H9 (cell line): ENCODE measurements around the gene GRB10. TPM values are rescaled to one million over a fixed set of nuclear protein-coding genes. Genes with fewer than 3 reads are reported as not detected.
A peak's percentile ranks its signal among the peaks of the same experiment; 100 is the strongest.

Source experiments
- DNase-seq: peaks from one replicate; pipeline ENCODE4 v3.0.0-alpha.2; 2017
- H2AFZ ChIP-seq: one replicate; pipeline ENCODE4 v1.6.1; 2013; ENCODE audit warnings: mild to moderate bottlenecking, low read length, control low read depth, moderate library complexity
- H2AK5ac ChIP-seq: 2 replicates; pipeline ENCODE4 v1.6.1; 2013; ENCODE audit warnings: low read length, control low read depth, mixed read lengths; ENCODE audit not compliant: insufficient read length
- H2BK120ac ChIP-seq: one replicate; pipeline ENCODE4 v1.6.1; 2013; ENCODE audit warnings: low read depth, mild to moderate bottlenecking, low read length, control low read depth, inconsistent platforms; ENCODE audit not compliant: poor library complexity, severe bottlenecking
- H2BK12ac ChIP-seq: 2 replicates; pipeline ENCODE4 v1.6.1; 2013; ENCODE audit warnings: low read length, control low read depth, mixed read lengths, low read depth; ENCODE audit not compliant: insufficient read length
- H2BK15ac ChIP-seq: 2 replicates; pipeline ENCODE4 v1.6.1; 2013; ENCODE audit warnings: low read depth, low read length, control low read depth
- H2BK20ac ChIP-seq: one replicate; pipeline ENCODE4 v1.6.1; 2013; ENCODE audit warnings: low read depth, mild to moderate bottlenecking, low read length, control low read depth, inconsistent platforms; ENCODE audit not compliant: poor library complexity, severe bottlenecking
- H2BK5ac ChIP-seq: 2 replicates; pipeline ENCODE4 v1.6.1; 2013; ENCODE audit warnings: low read length, control low read depth, mixed read lengths; ENCODE audit not compliant: insufficient read length
- H3K14ac ChIP-seq: 2 replicates; pipeline ENCODE4 v1.6.1; 2013; ENCODE audit warnings: low read length, control low read depth; ENCODE audit not compliant: insufficient read depth
- H3K18ac ChIP-seq: 2 replicates; pipeline ENCODE4 v1.6.1; 2013; ENCODE audit warnings: low read depth, mild to moderate bottlenecking, mixed read lengths, low read length, control low read depth; ENCODE audit not compliant: insufficient read length
- H3K23ac ChIP-seq: 2 replicates; pipeline ENCODE4 v1.6.1; 2013; ENCODE audit warnings: low read length, control low read depth, mixed read lengths, low read depth; ENCODE audit not compliant: insufficient read length
- H3K23me2 ChIP-seq: 2 replicates; pipeline ENCODE4 v1.6.1; 2013; ENCODE audit warnings: low read depth, mild to moderate bottlenecking, mixed read lengths, low read length, control low read depth; ENCODE audit not compliant: insufficient read length, poor library complexity, severe bottlenecking
- H3K27ac ChIP-seq: 2 replicates; pipeline ENCODE4 v1.5.1; 2013; ENCODE audit warnings: low read length, control low read depth, mixed read lengths, low read depth; ENCODE audit not compliant: insufficient read length
- H3K27me3 ChIP-seq: 2 replicates; pipeline ENCODE4 v1.6.1; 2013; ENCODE audit warnings: low read length, control low read depth, inconsistent platforms; ENCODE audit not compliant: insufficient read depth
- H3K4ac ChIP-seq: 2 replicates; pipeline ENCODE4 v1.6.1; 2013; ENCODE audit warnings: low read depth, mild to moderate bottlenecking, control low read depth, inconsistent platforms, low read length, moderate library complexity
- H3K4me1 ChIP-seq: 2 replicates; pipeline ENCODE4 v1.6.1; 2013; ENCODE audit warnings: low read length, control low read depth, inconsistent platforms; ENCODE audit not compliant: insufficient read depth
- H3K4me2 ChIP-seq: 2 replicates; pipeline ENCODE4 v1.6.1; 2013; ENCODE audit warnings: low read length, control low read depth, mixed read lengths; ENCODE audit not compliant: insufficient read length, insufficient read depth
- H3K56ac ChIP-seq: 2 replicates; pipeline ENCODE4 v1.6.1; 2013; ENCODE audit warnings: low read depth, mild to moderate bottlenecking, mixed read lengths, low read length, control low read depth; ENCODE audit not compliant: insufficient read length
- H3K79me1 ChIP-seq: 2 replicates; pipeline ENCODE4 v1.6.1; 2013; ENCODE audit warnings: low read depth, mild to moderate bottlenecking, moderate library complexity, low read length, control low read depth, inconsistent platforms; ENCODE audit not compliant: insufficient read depth, poor library complexity, severe bottlenecking
- H3K79me2 ChIP-seq: 2 replicates; pipeline ENCODE4 v1.6.1; 2013; ENCODE audit warnings: low read length, control low read depth, inconsistent platforms; ENCODE audit not compliant: insufficient read depth
- H3K9ac ChIP-seq: 2 replicates; pipeline ENCODE4 v1.6.1; 2013; ENCODE audit warnings: low read length, control low read depth, mixed read lengths; ENCODE audit not compliant: insufficient read length; ENCODE audit errors: extremely low read depth
- H3K9me3 ChIP-seq: one replicate; pipeline ENCODE4 v1.6.1; 2013; ENCODE audit warnings: low read depth, low read length, inconsistent platforms; ENCODE audit not compliant: control insufficient read depth
- H3T11ph ChIP-seq: one replicate; pipeline ENCODE4 v1.6.1; 2013; ENCODE audit warnings: mild to moderate bottlenecking, low read length, control low read depth, inconsistent platforms
- H4K20me1 ChIP-seq: one replicate; pipeline ENCODE4 v1.6.1; 2013; ENCODE audit not compliant: control insufficient read depth, insufficient read length, insufficient read depth
- H4K5ac ChIP-seq: 2 replicates; pipeline ENCODE4 v1.6.1; 2013; ENCODE audit warnings: low read depth, mild to moderate bottlenecking, mixed read lengths, low read length, control low read depth; ENCODE audit not compliant: insufficient read length
- H4K8ac ChIP-seq: replicated peaks from 2 replicates; pipeline ENCODE4 v1.6.1; 2013; ENCODE audit warnings: low read length, control low read depth, mixed read lengths, low read depth; ENCODE audit not compliant: insufficient read length
- H4K91ac ChIP-seq: 2 replicates; pipeline ENCODE4 v1.6.1; 2013; ENCODE audit warnings: low read depth, mild to moderate bottlenecking, moderate library complexity, mixed read lengths, low read length, control low read depth; ENCODE audit not compliant: insufficient read length
- H3K27ac Mint-ChIP-seq, 3 experiments: 2 replicates in 2 of 3; 3 replicates in 1 of 3; pipeline ENCODE4 v1.8.0; 2020 to 2021; ENCODE audit warnings: mixed read lengths in 3 of 3, mild to moderate bottlenecking in 1 of 3, moderate library complexity in 1 of 3
- H3K27me3 Mint-ChIP-seq: 2 replicates; pipeline ENCODE4 v1.8.0; 2021; ENCODE audit warnings: low read depth, mild to moderate bottlenecking, moderate library complexity, mixed read lengths
- H3K36me3 Mint-ChIP-seq, 3 experiments: 2 replicates in 2 of 3; 3 replicates in 1 of 3; pipeline ENCODE4 v1.8.0; 2020 to 2021; ENCODE audit warnings: low read depth in 3 of 3, mixed read lengths in 3 of 3; ENCODE audit not compliant: insufficient read depth in 1 of 3
- H3K4me1 Mint-ChIP-seq, 2 experiments: 2 replicates each; pipeline ENCODE4 v1.8.0; 2020; ENCODE audit warnings: mixed read lengths in 2 of 2
- H3K4me3 Mint-ChIP-seq, 2 experiments: 2 replicates in 1 of 2; 3 replicates in 1 of 2; pipeline ENCODE4 v1.8.0; 2020 to 2021; ENCODE audit warnings: mild to moderate bottlenecking in 2 of 2, mixed read lengths in 2 of 2, moderate library complexity in 1 of 2
- H3K9me3 Mint-ChIP-seq, 2 experiments: 2 replicates in 1 of 2; 3 replicates in 1 of 2; pipeline ENCODE4 v1.8.0; 2020; ENCODE audit warnings: mild to moderate bottlenecking in 2 of 2, mixed read lengths in 2 of 2, moderate library complexity in 1 of 2
- WGBS: extraction: QIAGEN DNeasy Blood & Tissue Kit; methylation state at CpG from one replicate; pipeline ENCODE4 v1.1.7; 2013; ENCODE audit warnings: missing lambda C conversion rate, low lambda C conversion rate, mixed read lengths; ENCODE audit not compliant: insufficient read length; ENCODE audit errors: extremely low coverage; 5-methylcytosine and 5-hydroxymethylcytosine counted together
- total RNA-seq: library from RNA; stranded (reverse); gene quantifications from 2 replicates; pipeline ENCODE4 v1.2.1, GENCODE V29; 2021
- TF ChIP-seq, protein P1 (sequence below): fragments of 200-600 bp; sonication (generic); conservative IDR thresholded peaks from 3 replicates; pipeline ENCODE4 v1.8.0; 2021; ENCODE audit warnings: antibody characterized with exemption, mild to moderate bottlenecking

GRB10 gene
- total RNA-seq, 1 experiment from 2014 or later = 108 TPM

DNA sequence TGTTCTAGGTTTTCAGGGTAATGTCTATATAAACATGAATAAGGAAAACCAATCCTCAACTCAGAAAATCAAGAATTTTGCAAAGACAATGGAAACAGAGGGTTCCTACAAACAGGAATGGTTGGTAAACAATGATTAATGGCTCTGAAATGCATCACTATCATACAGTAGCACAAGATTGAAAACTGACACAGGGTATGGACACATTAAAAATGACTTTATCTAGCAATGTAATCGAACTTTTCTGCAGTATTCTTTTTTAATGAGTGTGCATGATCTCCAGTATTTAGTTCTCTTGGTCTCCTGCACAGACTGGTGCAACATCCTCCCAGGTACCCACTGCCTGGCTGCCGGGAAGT lies 15.9 kb downstream of the GRB10 start:
- no peak overlapping the region for H3K56ac ChIP-seq
- H2BK5ac ChIP-seq = no peak overlapping the region
- H3K4me2 ChIP-seq = no peak overlapping the region
- peaks cover 3% of the 10 kb centered on the region for H3K79me1 ChIP-seq
- no peak overlapping the region for H4K8ac ChIP-seq
- Mint-ChIP-seq H3K36me3 (peaks cover 18 to 68% (median 63%) of the 10 kb centered on the region in 3 experiments), H3K27ac (peak overlapping the region in 1 of 3 experiments; percentile 47; a peak in 1 of 7 replicates), H3K9me3 (peaks cover 14 to 41% of the 10 kb centered on the region in 2 experiments), H3K27me3 (no peaks in the 10 kb centered on the region), H3K4me3 (no peak overlapping the region), H3K4me1 (peaks cover 66 to 85% of the 10 kb centered on the region in 2 experiments)
- no peak overlapping the region for H3K9ac ChIP-seq
- H3K23ac ChIP-seq = no peak overlapping the region
- peaks cover 17% of the 10 kb centered on the region; the same call in 1 of the 2 replicates for H3K4me1 ChIP-seq
- H2BK120ac ChIP-seq = no peak overlapping the region
- H2AFZ ChIP-seq = no peak overlapping the region
- H3K27ac ChIP-seq = no peak overlapping the region
- DNase-seq = no peak
- no peak overlapping the region for H4K91ac ChIP-seq
- H4K5ac ChIP-seq = no peak overlapping the region
- H3K4ac ChIP-seq = no peak overlapping the region
- H3K9me3 ChIP-seq = no peaks in the 10 kb centered on the region
- no peak overlapping the region for H3K14ac ChIP-seq
- no peaks in the 10 kb centered on the region for H3K23me2 ChIP-seq
- no peak overlapping the region for H3K18ac ChIP-seq
- WGBS = no CpG with 5 or more reads among the region's 2 CpGs
- no peak overlapping the region for H2BK15ac ChIP-seq
- TF ChIP-seq, protein P1, sequence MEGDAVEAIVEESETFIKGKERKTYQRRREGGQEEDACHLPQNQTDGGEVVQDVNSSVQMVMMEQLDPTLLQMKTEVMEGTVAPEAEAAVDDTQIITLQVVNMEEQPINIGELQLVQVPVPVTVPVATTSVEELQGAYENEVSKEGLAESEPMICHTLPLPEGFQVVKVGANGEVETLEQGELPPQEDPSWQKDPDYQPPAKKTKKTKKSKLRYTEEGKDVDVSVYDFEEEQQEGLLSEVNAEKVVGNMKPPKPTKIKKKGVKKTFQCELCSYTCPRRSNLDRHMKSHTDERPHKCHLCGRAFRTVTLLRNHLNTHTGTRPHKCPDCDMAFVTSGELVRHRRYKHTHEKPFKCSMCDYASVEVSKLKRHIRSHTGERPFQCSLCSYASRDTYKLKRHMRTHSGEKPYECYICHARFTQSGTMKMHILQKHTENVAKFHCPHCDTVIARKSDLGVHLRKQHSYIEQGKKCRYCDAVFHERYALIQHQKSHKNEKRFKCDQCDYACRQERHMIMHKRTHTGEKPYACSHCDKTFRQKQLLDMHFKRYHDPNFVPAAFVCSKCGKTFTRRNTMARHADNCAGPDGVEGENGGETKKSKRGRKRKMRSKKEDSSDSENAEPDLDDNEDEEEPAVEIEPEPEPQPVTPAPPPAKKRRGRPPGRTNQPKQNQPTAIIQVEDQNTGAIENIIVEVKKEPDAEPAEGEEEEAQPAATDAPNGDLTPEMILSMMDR = no peak
- H2BK12ac ChIP-seq = no peak overlapping the region
- no peak overlapping the region for H2AK5ac ChIP-seq
- H3K79me2 ChIP-seq = peaks cover 36% of the 10 kb centered on the region; the same call in 1 of the 2 replicates
- H2BK20ac ChIP-seq = no peak overlapping the region
- H3K27me3 ChIP-seq = no peaks in the 10 kb centered on the region
- no peak overlapping the region for H3T11ph ChIP-seq
- no peaks in the 10 kb centered on the region for H4K20me1 ChIP-seq
